ENCODE results near the gene SPATA24.

GRCh38 chr5:139361835-139362429, 42.0 kb downstream of the SPATA24 start:
- TF ChIP-seq CTCF (IDR thresholded peaks at IDR 0.05 in 2 of 3, conservative IDR thresholded peaks at IDR 0.05 in 1 of 3; ENCODE audit: borderline replicate concordance in 1 of 3, insufficient read depth in 1 of 3, low read depth in 2 of 3, low read length in 2 of 3): no peak
- no peak for TF ChIP-seq POLR2A (IDR thresholded peaks at IDR 0.05; ENCODE audit: borderline replicate concordance, extremely low read depth, insufficient read depth, insufficient read length)
- TF ChIP-seq EGR1 (IDR thresholded peaks at IDR 0.05; ENCODE audit: low read depth): no peak
- no peak for TF ChIP-seq POLR2AphosphoS5 (IDR thresholded peaks at IDR 0.05; ENCODE audit: low read depth, low read length)
- TF ChIP-seq MAX (IDR thresholded peaks at IDR 0.05): no peak
- no peak for TF ChIP-seq RAD21 (IDR thresholded peaks at IDR 0.05; ENCODE audit: low read depth)
- TF ChIP-seq REST (IDR thresholded peaks at IDR 0.05; ENCODE audit: low read depth): no peak
- TF ChIP-seq EZH2 (IDR thresholded peaks at IDR 0.05): no peak
- TF ChIP-seq EZH2phosphoT487 (IDR thresholded peaks at IDR 0.05; ENCODE audit: borderline replicate concordance): no peak
- TF ChIP-seq ZNF274 (IDR thresholded peaks at IDR 0.05; ENCODE audit: low read depth, low read length): no peak
- no peak for TF ChIP-seq SIN3A (IDR thresholded peaks at IDR 0.05; ENCODE audit: low read depth)
- TF ChIP-seq YY1 (IDR thresholded peaks at IDR 0.05; ENCODE audit: extremely low read depth, insufficient replicate concordance, low read depth, low read length): no peak
- no peak for TF ChIP-seq CEBPB (IDR thresholded peaks at IDR 0.05; ENCODE audit: low read depth)
- TF ChIP-seq ZBTB33 (IDR thresholded peaks at IDR 0.05; ENCODE audit: extremely low read depth, insufficient replicate concordance, low read length): no peak
